T-helper 9 cell (primary cell): ENCODE data around the gene CYP39A1.

Source experiments
- DNase-seq: peaks from one replicate; pipeline ENCODE4 v3.0.0-alpha.2; 2020

Gene CYP39A1

DNA sequence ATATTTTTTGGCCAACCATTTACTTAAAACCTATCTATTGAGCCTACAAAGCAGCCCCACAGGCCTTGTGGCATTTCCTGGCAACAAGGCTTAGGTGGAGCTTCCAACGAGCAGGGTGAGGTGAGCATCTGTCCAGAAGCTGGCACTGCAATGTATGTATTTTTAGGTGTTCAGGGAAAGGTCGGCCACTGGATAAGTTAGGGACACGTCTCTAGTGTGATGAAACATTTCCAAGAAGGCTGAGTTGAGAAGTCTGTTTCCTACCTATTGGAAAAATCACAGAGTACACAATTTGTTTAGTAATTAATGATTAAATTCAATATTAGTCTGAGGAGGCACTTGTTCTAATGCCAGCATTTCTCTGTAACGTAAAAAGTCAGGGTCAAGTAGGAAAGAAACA lies 143.6 kb downstream of the CYP39A1 start:
- no peak for DNase-seq

DNA sequence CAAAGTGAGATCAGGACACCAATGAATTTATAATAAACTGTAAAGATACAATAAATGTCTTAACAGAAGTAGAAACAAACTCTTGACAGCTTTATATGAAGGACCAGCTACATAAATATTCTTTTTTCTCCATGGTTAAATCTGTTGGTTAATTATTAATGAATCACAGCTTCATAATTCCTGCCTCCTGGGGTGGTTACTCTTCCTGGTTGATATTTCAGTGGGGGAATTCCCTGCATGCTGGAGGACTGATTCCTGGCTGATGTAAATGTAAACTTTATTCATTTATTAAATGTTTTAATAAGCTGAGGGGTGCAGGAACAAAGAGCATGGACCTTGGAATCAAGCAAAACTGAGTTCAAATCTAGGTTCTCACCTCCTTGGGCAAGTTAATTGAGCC lies 145.2 kb downstream of the CYP39A1 start:
- DNase-seq: no peak

DNA sequence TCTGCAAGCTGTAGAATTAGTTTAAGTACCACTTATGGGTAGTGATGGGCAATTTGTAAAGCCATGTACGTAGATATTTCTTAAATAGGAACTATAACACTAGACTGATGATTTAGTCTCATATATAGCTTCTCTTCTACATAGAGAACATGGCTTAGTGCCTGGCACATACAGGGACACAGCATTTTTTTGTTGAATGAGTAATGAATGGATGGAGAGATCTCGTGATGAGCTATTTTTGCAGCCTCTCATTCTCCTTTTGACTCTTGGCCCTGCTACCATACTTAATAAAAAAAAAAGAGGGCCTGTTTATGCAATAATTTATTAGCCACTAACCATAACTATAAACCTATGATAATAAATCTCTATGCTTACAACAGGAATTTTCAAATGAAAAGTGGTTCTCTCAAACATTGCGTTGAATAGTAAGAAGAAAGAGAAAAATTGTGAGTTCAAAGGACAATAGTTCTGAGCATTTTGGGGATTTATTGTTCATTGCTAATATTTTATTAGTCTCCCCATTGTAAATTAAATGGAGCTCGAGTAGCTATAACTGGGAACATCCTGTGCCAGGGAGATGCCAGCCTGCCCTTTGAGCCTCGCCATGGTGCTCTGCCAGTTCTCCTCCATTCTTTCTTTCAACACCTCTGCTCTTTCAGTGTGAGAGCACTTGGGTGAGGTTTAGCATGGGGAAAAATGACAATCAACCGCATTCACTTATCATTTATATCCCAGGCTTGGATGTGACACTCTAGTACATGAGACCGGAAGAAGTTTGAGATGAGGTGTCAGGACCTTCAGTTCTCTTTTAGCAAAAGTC lies 146.7 kb downstream of the CYP39A1 start:
- no peak for DNase-seq

DNA sequence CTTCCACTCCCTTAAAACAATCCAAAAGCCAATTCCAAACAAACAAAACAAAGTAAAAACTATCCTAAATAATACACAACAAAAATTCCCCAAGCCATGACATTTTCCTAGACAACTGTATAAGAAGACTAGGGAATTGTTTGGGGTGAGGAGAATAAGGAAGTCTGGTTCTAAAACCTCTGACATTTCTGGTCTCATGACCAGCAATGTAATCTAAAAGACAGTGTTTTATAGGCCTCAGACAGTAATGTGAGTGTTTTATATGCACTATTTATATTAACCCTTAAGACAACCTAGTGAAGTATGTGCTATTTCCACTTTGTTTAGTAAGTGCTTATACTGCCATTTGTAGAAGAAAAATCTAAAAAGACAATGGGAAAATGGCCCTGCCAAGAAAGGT lies 148.4 kb downstream of the CYP39A1 start:
- no peak for DNase-seq

DNA sequence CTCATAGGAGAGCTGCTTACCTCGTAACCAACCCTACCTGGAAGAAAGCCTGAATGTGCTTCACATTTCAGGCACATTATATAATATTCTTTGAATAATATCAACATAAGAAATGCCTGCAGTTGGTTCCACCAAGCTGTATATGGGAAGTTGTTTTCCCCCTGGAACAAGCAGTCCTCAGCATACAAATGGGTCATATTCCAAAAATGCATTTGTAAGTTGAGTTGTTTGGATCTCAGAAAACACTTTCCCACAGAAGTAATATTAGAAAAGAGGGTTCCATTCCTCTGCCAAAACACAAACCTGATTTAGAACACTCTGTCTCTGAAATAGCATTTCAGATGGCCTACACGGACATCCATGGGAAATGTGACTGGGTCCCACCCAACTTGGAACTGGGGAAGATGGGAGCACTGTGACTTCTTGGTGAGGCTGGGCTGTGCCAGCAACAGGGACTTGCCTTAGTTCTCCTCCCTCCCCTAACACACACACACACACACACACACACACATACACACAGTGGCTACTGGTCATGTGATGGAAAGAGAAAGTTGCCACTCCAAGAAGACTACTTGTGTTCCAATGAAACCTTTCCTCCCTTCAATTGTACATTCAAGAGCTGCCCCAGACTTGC lies 150.0 kb downstream of the CYP39A1 start:
- no peak for DNase-seq

DNA sequence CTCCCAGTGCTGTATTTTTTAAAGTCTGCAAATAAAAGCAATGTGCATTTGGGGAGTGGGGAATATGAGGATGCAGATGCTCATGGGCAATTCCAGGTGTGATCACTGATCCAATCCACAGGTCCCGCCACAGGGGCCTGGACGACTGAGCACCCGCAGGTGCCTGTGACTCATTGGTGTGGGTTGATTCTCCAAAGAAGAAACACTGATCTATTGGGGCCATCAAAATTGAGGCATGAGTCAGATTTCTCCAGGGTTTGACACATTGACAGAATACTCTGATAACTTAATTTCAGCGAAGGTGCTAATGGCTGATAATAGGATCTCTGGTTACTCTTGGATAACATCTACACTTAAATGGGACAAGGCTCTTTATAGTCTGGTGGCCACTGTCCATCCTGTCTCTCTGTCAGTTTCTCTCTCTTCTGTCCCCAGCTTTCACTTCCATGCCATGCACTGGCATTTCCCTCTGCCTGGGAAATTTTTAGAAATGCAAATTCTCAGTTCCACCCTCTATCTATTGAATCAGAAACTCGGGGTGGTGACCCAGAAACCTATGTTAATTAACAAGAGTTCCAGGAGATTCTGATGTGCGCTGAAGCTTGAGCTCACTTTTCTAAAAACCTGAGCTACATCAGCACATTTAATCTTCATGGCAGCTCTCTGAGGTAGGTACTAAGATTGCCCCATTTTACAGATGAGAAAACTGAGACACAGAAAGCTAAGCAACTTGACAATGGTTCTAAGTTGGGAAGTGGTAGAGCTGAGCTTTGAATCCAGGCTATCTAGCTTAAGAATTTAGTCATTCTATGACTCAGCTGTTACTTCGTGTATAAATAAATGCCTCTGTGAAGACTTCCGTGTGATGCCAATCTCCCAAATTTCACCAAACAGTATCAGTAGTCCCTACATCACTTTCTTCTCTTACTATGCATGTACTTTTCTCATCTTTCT lies 151.2 kb downstream of the CYP39A1 start:
- DNase-seq: no peak

DNA sequence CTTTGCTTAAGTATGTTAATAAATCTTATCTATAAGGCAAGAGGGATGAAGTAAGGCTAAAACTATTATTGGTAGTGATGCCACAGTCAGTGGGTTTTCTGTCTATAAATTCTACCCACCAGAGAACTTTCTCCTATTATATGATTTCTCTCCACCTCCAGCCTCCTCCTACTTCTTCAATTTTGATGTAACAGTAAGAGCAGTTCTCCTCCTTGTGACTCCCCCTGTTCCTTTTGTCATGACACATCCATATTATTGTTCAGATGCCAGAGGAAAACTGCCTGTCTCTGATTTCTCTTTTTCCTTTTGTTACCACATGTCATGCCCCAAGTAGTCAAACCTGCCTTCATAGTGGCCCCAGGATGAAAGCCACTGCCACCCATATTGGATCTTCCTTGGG lies 152.2 kb downstream of the CYP39A1 start:
- DNase-seq: no peak
